Activated T-helper 2 cell treated with anti-CD3 and anti-CD28 coated beads, Interferon-gamma antibody, Interleukin-2, Interleukin-4, amounts not matched to agents 10 μg/mL and 5 μg/mL and 100 μg/mL, durations not matched to agents 14 hours and 24 hours and 36 hours (primary cell): ENCODE measurements around the gene C14orf180. TPM values are rescaled to one million over a fixed set of nuclear protein-coding genes. Genes with fewer than 3 reads are reported as not detected.

Source experiments
- DNase-seq: peaks from one replicate; pipeline ENCODE4 v3.0.0; 2021; ENCODE audit warnings: low spot score
- H3K27ac Mint-ChIP-seq: one replicate; pipeline ENCODE4 v1.8.0; 2021; ENCODE audit warnings: mixed read lengths
- H3K27me3 Mint-ChIP-seq: one replicate; pipeline ENCODE4 v1.8.0; 2021; ENCODE audit warnings: low read depth, mixed read lengths
- H3K36me3 Mint-ChIP-seq: one replicate; pipeline ENCODE4 v1.8.0; 2021; ENCODE audit warnings: low read depth, mixed read lengths
- H3K4me1 Mint-ChIP-seq: one replicate; pipeline ENCODE4 v1.8.0; 2021; ENCODE audit warnings: low read depth, mixed read lengths
- H3K4me3 Mint-ChIP-seq: one replicate; pipeline ENCODE4 v1.8.0; 2021; ENCODE audit warnings: low read depth, mild to moderate bottlenecking, moderate library complexity, mixed read lengths
- H3K9me3 Mint-ChIP-seq: one replicate; pipeline ENCODE4 v1.8.0; 2021; ENCODE audit warnings: mixed read lengths
- intact Hi-C: fragments of 100-400 bp; cut with micrococcal nuclease; formaldehyde crosslinking; loops from one replicate; pipeline ENCODE4 v1.15.1; 2023
- total RNA-seq: library from RNA; stranded (reverse); gene quantifications from 2 replicates; pipeline ENCODE4 v1.2.3, GENCODE V29; 2022

C14orf180 gene
- total RNA-seq, 1 donor from 2014 or later = not detected

- Mint-ChIP-seq H3K36me3 (no peaks in the 10 kb centered on the region), H3K27ac (no peak overlapping the region), H3K27me3 (no peaks in the 10 kb centered on the region), H3K9me3 (no peaks in the 10 kb centered on the region), H3K4me1 (no peaks in the 10 kb centered on the region), H3K4me3 (no peak overlapping the region)
- intact Hi-C loops = no loop called here
- DNase-seq = no peak
Observed at GRCh38 chr14:104638927-104639450, 59.4 kb downstream of the C14orf180 start.

- intact Hi-C loops = no loop called here
- H3K4me3 Mint-ChIP-seq = no peak overlapping the region
- H3K27me3 Mint-ChIP-seq = no peaks in the 10 kb centered on the region
- H3K9me3 Mint-ChIP-seq = no peaks in the 10 kb centered on the region
- DNase-seq = no peak
- H3K4me1 Mint-ChIP-seq = no peaks in the 10 kb centered on the region
- no peak overlapping the region for H3K27ac Mint-ChIP-seq
- H3K36me3 Mint-ChIP-seq = no peaks in the 10 kb centered on the region
Observed at GRCh38 chr14:104639471-104639870, 59.9 kb downstream of the C14orf180 start.

Other genes starting within 250 kb of the C14orf180 start
- 0.18 and 0.30 TPM in 2 replicates for gene TMEM179, start 25.0 kb downstream of the C14orf180 start, total RNA-seq
- gene INF2, start 109.9 kb downstream of the C14orf180 start, total RNA-seq = 93.7 and 93.8 TPM in 2 replicates
- gene ADSS1, start 144.5 kb downstream of the C14orf180 start, total RNA-seq = 1.1 and 2.4 TPM in 2 replicates
- 96.0 and 104 TPM in 2 replicates for gene SIVA1, start 173.4 kb downstream of the C14orf180 start, total RNA-seq
- 145 TPM in 2 replicates for gene AKT1, start 216.0 kb downstream of the C14orf180 start, total RNA-seq
- gene ZBTB42, start 221.3 kb downstream of the C14orf180 start, total RNA-seq = 5.2 and 5.4 TPM in 2 replicates